K562 (cell line): ENCODE data around the gene KLC3. TPM values are rescaled to one million over a fixed set of nuclear protein-coding genes. Genes with fewer than 3 reads are reported as not detected.

Source experiments
- CAMTA2 ChIP-seq: fragments of 250-450 bp; sonication (Bioruptor Pico); conservative IDR thresholded peaks from 2 replicates; pipeline ENCODE4 v1.5.1; 2022
- CBFA2T3 ChIP-seq: fragments of 450-650 bp; IDR thresholded peaks from 2 replicates; pipeline ENCODE4 v1.6.1; 2017
- CHD1 ChIP-seq: fragments of 200-600 bp; sonication (generic); IDR thresholded peaks from one replicate; pipeline ENCODE4 v1.6.1; 2012; ENCODE audit warnings: mild to moderate bottlenecking, moderate library complexity, low read length, inconsistent platforms
- E2F4 ChIP-seq: sonication (generic); formaldehyde crosslinking; IDR thresholded peaks from 2 replicates; pipeline ENCODE4 v1.8.0; 2022; ENCODE audit warnings: mild to moderate bottlenecking, low read depth, missing genetic modification reagents
- E2F6 ChIP-seq, 2 experiments: IDR thresholded peaks; 2 replicates each; pipeline ENCODE4 v1.6.1; 2011; ENCODE audit warnings: borderline replicate concordance in 1 of 2, control low read depth in 1 of 2, low read depth in 1 of 2, low read length in 1 of 2, mild to moderate bottlenecking in 1 of 2, mixed read lengths in 1 of 2, moderate library complexity in 1 of 2; ENCODE audit not compliant: insufficient read depth in 1 of 2, insufficient read length in 1 of 2, poor library complexity in 1 of 2, severe bottlenecking in 1 of 2; ENCODE audit errors: extremely low read depth in 1 of 2
- GATA2 ChIP-seq: sonication (generic); formaldehyde crosslinking; IDR thresholded peaks from 2 replicates; pipeline ENCODE4 v1.4.0; 2020; ENCODE audit warnings: mild to moderate bottlenecking, missing genetic modification reagents
- HDAC2 ChIP-seq: fragments of 450-650 bp; IDR thresholded peaks from 2 replicates; pipeline ENCODE4 v1.6.1; 2016; ENCODE audit warnings: mild to moderate bottlenecking
- HMBOX1 ChIP-seq: sonication (generic); IDR thresholded peaks from 2 replicates; pipeline ENCODE4 v1.6.1; 2016
- KAT8 ChIP-seq: fragments of 450-650 bp; IDR thresholded peaks from 2 replicates; pipeline ENCODE4 v1.6.1; 2016; ENCODE audit warnings: low read depth, mild to moderate bottlenecking
- NR1H2 ChIP-seq: sonication (generic); formaldehyde crosslinking; IDR thresholded peaks from 2 replicates; pipeline ENCODE4 v1.4.0; 2020; ENCODE audit warnings: mild to moderate bottlenecking, missing genetic modification reagents
- NRF1 ChIP-seq, 2 experiments: fragments of 450-650 bp; IDR thresholded peaks in 1 of 2; conservative IDR thresholded peaks in 1 of 2; 2 replicates each; pipeline ENCODE4 v1.6.1; 2014; ENCODE audit warnings: mild to moderate bottlenecking in 2 of 2
- PHB2 ChIP-seq: fragments of 450-650 bp; IDR thresholded peaks from 2 replicates; pipeline ENCODE4 v1.6.1; 2017; ENCODE audit warnings: low read depth
- PML ChIP-seq: IDR thresholded peaks from 2 replicates; pipeline ENCODE4 v1.6.1; 2012; ENCODE audit warnings: low read length, inconsistent platforms
- POLR2AphosphoS2 ChIP-seq: IDR thresholded peaks from 2 replicates; pipeline ENCODE4 v1.6.1; 2012; ENCODE audit warnings: low read length, improper control_type of control experiment
- PTRF ChIP-seq: fragments of 450-650 bp; IDR thresholded peaks from 2 replicates; pipeline ENCODE4 v1.6.1; 2016; ENCODE audit warnings: mild to moderate bottlenecking, missing genetic modification characterization, missing compliant biosample characterization
- TFE3 ChIP-seq: fragments of 450-650 bp; formaldehyde crosslinking; IDR thresholded peaks from 2 replicates; pipeline ENCODE4 v1.4.0; 2020; ENCODE audit warnings: mild to moderate bottlenecking, mixed read lengths
- TRIM25 ChIP-seq: fragments of 450-650 bp; IDR thresholded peaks from 2 replicates; pipeline ENCODE4 v1.7.0; 2016; ENCODE audit warnings: borderline replicate concordance
- WHSC1 ChIP-seq: IDR thresholded peaks from one replicate; pipeline ENCODE4 v1.6.1; 2012; ENCODE audit warnings: low read length, control low read depth, inconsistent platforms
- ZFP1 ChIP-seq: fragments of 450-650 bp; formaldehyde crosslinking; IDR thresholded peaks from 2 replicates; pipeline ENCODE4 v1.4.0; 2020; ENCODE audit warnings: mild to moderate bottlenecking, mixed read lengths
- ZFP36 ChIP-seq: fragments of 150-350 bp; IDR thresholded peaks from 2 replicates; pipeline ENCODE4 v1.6.1; 2018; ENCODE audit warnings: low read length, low read depth; ENCODE audit not compliant: partially characterized antibody
- ZNF224 ChIP-seq: sonication (generic); formaldehyde crosslinking; IDR thresholded peaks from 2 replicates; pipeline ENCODE4 v1.8.0; 2022; ENCODE audit warnings: mild to moderate bottlenecking, missing genetic modification reagents
- ZNF76 ChIP-seq: fragments of 250-450 bp; sonication (Bioruptor Pico); IDR thresholded peaks from 2 replicates; pipeline ENCODE4 v1.4.0; 2020; ENCODE audit warnings: mild to moderate bottlenecking, moderate library complexity, borderline replicate concordance
- polyA plus RNA-seq, 8 experiments: library from polyadenylated mRNA; depleted of rRNA in 4 of 8; stranded (reverse) in 5 of 8; unstranded in 3 of 8; fragments of >200 nt; fragmentation: Nextera tagmentation in 2 of 8; fragmentation: Illumina TruSeq in 1 of 8; extraction: Ambion mirVana in 2 of 8; extraction: Trizol in 1 of 8; gene quantifications; 2 replicates each; pipeline versions ENCODE4 v1.2.1 to v1.2.3, GENCODE V29; 2011 to 2014; ENCODE audit warnings: inconsistent platforms in 1 of 8, missing spikeins in 1 of 8
- total RNA-seq, 7 experiments: library from RNA; depleted of rRNA in 6 of 7; stranded (reverse); fragments of >200 nt in 6 of 7; fragmentation: Illumina TruSeq in 2 of 7; extraction: Trizol in 2 of 7; gene quantifications; 2 replicates each; pipeline versions ENCODE4 v1.2.1 to v1.2.3, GENCODE V29; 2011 to 2021; ENCODE audit warnings: low replicate concordance in 1 of 7

The KLC3 gene
- total and polyA plus RNA-seq, 9 of the 15 experiments (the other 6 are each of a cell fraction or from before 2014, with no cell fraction given) = 0.03 to 1.2 (median 0.59) TPM; not detected in 3

- TF ChIP-seq TRIM25 = no peak
- TF ChIP-seq CAMTA2 (CRISPR knock-in tag) = no peak
- TF ChIP-seq TFE3 (CRISPR knock-in tag) = no peak
- no peak for TF ChIP-seq ZNF76 (CRISPR knock-in tag)
- no peak for TF ChIP-seq ZNF224
- no peak for TF ChIP-seq HMBOX1
- no peak for TF ChIP-seq KAT8
- no peak for TF ChIP-seq CHD1
- no peak for TF ChIP-seq ZFP1
- no peak for TF ChIP-seq POLR2AphosphoS2
- peak in 1 of 2 experiments; percentile 63; a peak in 2 of 4 replicates for TF ChIP-seq NRF1 (conservative IDR thresholded peaks at IDR 0.05 in 1 of 2, IDR thresholded peaks at IDR 0.05 in 1 of 2)
- no peak for TF ChIP-seq NR1H2 (CRISPR knock-in tag)
- TF ChIP-seq E2F4 (CRISPR knock-in tag) = no peak
- no peak for TF ChIP-seq CBFA2T3
- peak; percentile 31 to 83 for TF ChIP-seq E2F6 (IDR thresholded peaks at IDR 0.05; ENCODE audit: borderline replicate concordance in 1 of 2, extremely low read depth in 1 of 2, insufficient read depth in 1 of 2, insufficient read length in 1 of 2, low read depth in 1 of 2, low read length in 1 of 2, poor library complexity in 1 of 2, severe bottlenecking in 1 of 2)
- TF ChIP-seq HDAC2 = peak; percentile 31; the same call in 1 of the 2 replicates
- TF ChIP-seq GATA2 (CRISPR knock-in tag) = 0 out of 2 replicates have a peak, but pooled peaks have one; percentile 45
- peak; percentile 98 for TF ChIP-seq ZFP36
- no peak for TF ChIP-seq PML
- no peak for TF ChIP-seq WHSC1
- TF ChIP-seq PHB2 = no peak
- TF ChIP-seq PTRF (tag) = no peak
Observed at GRCh38 chr19:45340232-45340898, at the start of gene KLC3 (continued).
